HG03378 (cell line): ENCODE results near the gene NUDT17.

Source experiments
- ATAC-seq: cut with Tn5 transposase; IDR thresholded peaks from one replicate; pipeline ENCODE4 v1.9.1; 2021; ENCODE audit warnings: mild to moderate bottlenecking, moderate library complexity; ENCODE audit not compliant: unreplicated experiment

NUDT17 gene

DNA sequence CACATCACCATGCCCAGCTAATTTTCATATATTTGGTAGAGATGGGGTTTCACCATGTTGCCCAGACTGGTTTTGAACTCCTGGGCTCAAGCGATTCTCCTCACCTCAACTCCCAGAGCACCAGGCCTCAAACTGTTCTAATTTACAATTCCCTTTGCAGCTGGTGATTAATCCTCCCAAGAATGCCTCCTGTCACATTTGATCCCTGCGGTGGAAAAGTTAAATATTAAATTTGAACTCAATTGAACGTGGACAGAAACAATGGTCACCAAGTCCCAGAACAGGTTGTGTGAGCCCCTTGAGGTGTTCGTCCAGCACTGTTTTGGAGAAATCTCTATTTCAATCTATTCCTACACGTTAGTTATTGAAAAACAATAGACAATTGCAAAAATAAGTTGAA, 42.2 kb downstream of the NUDT17 start:
- ATAC-seq: no peak

DNA sequence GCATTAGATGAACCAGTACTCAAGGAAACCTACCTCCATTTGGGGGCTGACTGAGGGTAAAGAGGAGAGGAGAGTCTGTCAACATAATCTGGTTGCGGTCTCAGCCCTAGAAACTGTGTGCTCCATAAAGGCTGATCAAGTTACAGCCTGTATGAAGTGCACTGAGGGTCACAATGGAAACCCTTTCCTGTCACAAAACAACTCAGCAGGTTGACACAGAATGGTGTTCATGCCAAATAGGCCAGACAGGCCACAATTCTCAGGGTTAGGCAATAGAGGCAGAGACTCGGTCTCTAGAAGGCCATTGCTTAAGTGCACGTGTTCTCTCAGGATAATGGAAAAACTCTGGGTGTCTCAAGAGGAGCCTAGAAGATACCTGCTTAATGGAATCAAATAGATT, 44.3 kb downstream of the NUDT17 start:
- no peak for ATAC-seq

DNA sequence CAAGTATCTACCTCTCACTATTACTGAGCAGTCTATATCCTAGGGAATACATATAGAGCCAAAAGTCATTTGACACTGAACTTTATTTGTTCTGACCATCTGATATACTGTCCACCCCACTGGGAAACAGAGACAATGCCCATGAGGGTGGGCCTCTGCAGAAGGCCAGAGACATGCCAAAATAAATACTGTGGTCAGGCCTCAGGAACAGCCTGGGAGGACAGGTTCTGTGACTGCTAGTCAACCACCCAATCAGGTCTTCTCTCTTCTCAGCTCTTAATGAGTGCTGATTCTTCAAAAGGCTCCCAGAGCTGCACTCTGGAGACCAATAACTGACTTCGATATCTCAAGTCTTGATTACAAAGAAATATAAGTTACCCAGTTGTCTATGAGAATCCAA, 45.7 kb downstream of the NUDT17 start:
- no peak for ATAC-seq

DNA sequence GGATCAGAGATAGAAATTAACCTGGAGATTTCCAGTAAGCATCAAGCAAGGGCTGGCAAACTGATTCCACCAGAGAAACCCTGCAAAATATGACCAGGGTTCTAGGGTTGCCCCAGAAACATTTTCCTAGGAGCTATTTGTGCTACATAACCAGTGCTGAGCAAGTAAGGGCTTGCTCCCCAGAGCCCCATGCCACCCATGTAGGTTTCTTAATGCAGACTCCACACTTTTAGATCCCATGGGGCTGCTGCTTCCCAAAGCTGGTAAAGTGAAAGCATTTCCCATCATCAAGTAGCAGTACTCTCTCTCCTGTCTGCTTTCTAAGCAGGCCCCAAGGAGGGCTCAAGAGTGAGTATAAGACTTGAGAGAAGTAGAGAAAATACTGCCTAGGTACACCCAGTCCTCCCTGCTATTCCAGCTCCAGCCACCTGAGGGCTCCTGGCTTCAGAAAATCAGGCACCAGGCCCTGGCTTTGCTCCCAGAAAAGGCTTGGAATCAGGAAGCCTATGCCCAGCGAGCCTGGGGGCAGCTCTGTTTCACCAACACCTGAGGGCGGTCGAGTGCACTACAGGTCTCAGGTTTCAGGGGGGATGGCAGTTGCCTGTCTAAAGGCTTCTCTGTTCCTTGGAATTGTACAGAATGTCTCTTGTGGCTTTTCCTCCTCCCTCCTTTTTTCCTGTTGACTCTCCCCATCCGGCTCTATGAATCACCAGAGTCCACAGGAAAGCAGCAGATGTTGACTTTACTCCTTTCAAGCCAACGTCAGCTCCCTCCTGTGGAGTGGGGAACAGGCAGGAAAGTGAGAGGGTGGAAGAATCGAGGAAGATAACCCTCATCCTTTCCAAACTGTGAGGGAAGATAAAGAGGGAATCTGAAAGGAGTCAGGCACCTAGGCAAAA, 46.4 kb downstream of the NUDT17 start:
- no peak for ATAC-seq

DNA sequence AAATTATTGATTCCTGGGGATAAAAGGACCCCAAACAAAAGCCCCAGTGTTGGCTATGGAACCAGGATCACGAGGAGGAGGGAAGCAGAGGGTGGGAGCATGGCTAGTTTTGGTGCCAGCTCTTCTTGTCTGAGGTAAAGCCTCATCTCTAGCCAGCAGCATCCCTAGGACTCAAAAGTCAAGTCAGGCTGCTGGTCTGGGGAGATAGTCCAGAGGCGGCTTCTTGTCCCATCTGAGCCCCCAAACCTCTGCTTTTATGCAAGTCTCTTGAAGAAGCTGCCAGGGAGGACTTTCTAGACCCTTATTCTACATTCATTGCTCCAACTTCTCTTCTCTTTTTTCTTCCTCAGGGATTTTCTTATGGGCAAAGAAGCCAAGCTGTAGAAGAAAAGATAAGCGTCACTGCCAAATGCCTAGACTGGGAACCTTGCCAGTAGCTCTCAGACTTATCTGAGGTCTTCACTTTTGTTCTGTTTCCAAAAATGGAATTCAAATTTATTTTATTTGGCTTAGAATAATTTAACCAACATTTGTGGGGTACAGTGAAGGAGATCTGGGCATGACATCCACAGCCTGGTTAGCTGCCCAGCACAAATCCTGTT, 47.2 kb downstream of the NUDT17 start:
- ATAC-seq: no peak

DNA sequence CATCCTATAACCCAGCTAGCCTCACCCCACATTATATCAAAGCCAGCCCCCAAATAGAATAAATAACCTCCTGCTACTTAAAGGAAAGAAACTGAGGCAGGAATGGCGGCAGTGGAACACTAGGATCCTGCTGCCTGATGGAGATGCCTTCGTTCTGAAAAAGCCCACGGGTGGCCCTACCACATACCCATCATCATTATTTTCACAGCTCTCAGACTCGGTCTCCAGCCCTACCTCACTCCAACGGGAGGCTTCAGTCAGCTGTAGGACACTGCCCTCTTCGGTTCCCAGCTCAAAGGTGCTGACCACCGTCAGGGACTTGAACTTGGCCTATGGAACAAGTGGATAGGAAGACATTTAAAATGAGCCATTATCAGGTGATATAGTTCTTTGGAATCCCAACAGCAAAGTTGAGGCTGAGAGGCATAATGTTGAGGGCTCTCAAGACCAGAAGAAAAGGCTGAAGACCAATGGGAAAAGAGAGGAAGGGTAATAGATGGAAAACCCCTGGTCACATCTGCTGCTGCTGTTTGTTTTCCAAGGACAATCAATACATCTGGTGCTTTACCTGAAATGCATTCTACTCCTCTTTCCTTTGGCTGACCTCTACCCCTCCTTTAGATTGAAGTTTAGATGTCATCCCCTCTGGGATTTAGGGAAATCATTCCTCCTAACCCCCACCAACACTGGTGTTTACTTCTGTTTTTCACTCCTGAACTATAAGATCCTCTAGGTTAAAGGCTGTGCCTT, 48.1 kb downstream of the NUDT17 start:
- ATAC-seq: no peak

DNA sequence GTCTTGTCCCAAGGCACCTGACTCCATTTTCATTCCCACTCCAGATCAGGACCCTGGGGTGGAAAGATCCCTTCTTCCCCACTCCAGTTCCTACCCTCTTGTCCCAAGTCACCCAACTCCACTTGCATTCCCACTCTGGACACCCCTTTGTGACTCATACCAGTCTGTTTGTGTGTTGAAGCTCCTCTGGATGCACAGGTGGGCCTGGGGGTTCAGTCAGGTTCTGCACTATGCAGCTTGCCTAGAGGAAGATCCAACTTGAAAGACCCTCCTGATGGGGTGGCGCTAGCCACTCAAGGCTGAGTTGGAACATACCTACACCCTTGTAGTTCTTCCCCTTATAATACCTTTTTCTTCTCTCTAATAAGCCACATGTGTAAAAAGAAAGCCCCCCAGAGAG, 50.0 kb downstream of the NUDT17 start:
- no peak for ATAC-seq

DNA sequence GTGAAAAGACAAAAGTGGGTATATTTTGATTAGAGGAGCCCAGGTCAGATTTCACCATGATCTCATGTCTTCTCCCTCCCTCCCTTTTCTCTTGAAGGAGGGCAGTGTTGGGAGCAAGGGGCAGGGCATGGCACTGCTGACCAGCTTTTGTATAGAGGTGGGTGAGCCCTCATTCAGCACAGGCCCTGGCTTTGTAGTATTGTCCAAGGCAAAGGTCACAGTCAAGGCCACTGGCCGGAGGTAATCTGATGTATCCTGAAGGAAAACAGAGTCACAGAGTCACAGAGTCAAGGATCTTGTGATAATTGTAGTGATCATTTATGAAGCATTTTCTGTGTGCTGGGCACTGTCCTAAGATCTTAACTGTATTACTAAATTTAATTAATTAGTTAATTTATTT, 52.5 kb downstream of the NUDT17 start:
- no peak for ATAC-seq
